DMS53 (cell line): ENCODE data around the gene TMEM50A.
"Not testable (repeated sequence)": the region's sequence is repeated elsewhere in the genome, so short reads cannot be mapped to it uniquely, and the experiment has no call there.

ENCODE experiments used
- DNase-seq: peaks from one replicate; lab custom pipeline; 2025; lab: John Stamatoyannopoulos, UW

The TMEM50A gene

GRCh38 chr1:25336922-25337354 is 1.2 kb upstream of the TMEM50A start:
- DNase-seq, result peak; percentile 45

GRCh38 chr1:25337483-25338187 is 499 bp upstream of the TMEM50A start:
- DNase-seq, result not testable (repeated sequence)

- no peak for DNase-seq
Measured at GRCh38 chr1:25338986-25339385, 852 bp downstream of the TMEM50A start.

GRCh38 chr1:25341746-25342145 is 3.6 kb downstream of the TMEM50A start:
- no peak for DNase-seq

GRCh38 chr1:25342846-25343245 is 4.7 kb downstream of the TMEM50A start:
- no peak for DNase-seq

- DNase-seq, result no peak
Measured at GRCh38 chr1:25343872-25344271, 5.7 kb downstream of the TMEM50A start.

GRCh38 chr1:25347556-25347955 is 9.4 kb downstream of the TMEM50A start:
- no peak for DNase-seq

- no peak for DNase-seq
Measured at GRCh38 chr1:25349606-25350005, 11.5 kb downstream of the TMEM50A start.

GRCh38 chr1:25355841-25356395 is 17.8 kb downstream of the TMEM50A start:
- no peak for DNase-seq

- no peak for DNase-seq
Measured at GRCh38 chr1:25356441-25356840, 18.3 kb downstream of the TMEM50A start.

GRCh38 chr1:25356848-25357247 is 18.7 kb downstream of the TMEM50A start:
- DNase-seq, result no peak

GRCh38 chr1:25360596-25361581 is 22.8 kb downstream of the TMEM50A start:
- DNase-seq, result no peak

GRCh38 chr1:25361901-25362300 is 23.8 kb downstream of the TMEM50A start:
- DNase-seq, result no peak

GRCh38 chr1:25362634-25363559 is 24.8 kb downstream of the TMEM50A start:
- DNase-seq, result not testable (repeated sequence)

GRCh38 chr1:25369241-25369640 is 31.1 kb downstream of the TMEM50A start:
- no peak for DNase-seq

- not testable (repeated sequence) for DNase-seq
Measured at GRCh38 chr1:25369691-25370271, 31.6 kb downstream of the TMEM50A start.

GRCh38 chr1:25371757-25372156 is 33.6 kb downstream of the TMEM50A start:
- not testable (repeated sequence) for DNase-seq

- DNase-seq, result not testable (repeated sequence)
Measured at GRCh38 chr1:25378367-25378766, 40.2 kb downstream of the TMEM50A start.

GRCh38 chr1:25382543-25382942 is 44.4 kb downstream of the TMEM50A start:
- DNase-seq, result not testable (repeated sequence)

GRCh38 chr1:25383090-25383489 is 45.0 kb downstream of the TMEM50A start:
- DNase-seq, result not testable (repeated sequence)

GRCh38 chr1:25383875-25384274 is 45.7 kb downstream of the TMEM50A start:
- not testable (repeated sequence) for DNase-seq
